Adrenal gland (tissue), 5 donors: ENCODE measurements around the gene SYCN.

Experiments used
- POLR2A ChIP-seq, 2 donors: fragments of 450-650 bp; IDR thresholded peaks; one replicate each; pipeline ENCODE4 v1.6.1; 2017; ENCODE audit warnings: antibody characterized with exemption in 2 of 2, mild to moderate bottlenecking in 2 of 2, moderate library complexity in 1 of 2
- TF ChIP-seq, protein P1 (sequence below), 6 experiments: fragments of 450-650 bp in 4 of 6; fragments of 200-600 bp in 2 of 6; sonication (generic) in 1 of 6; IDR thresholded peaks; 1 replicate in 5 of 6; 2 replicates in 1 of 6; pipeline versions ENCODE4 v1.5.1 to v1.8.0; 2016 to 2021; ENCODE audit warnings: antibody characterized with exemption in 6 of 6, mild to moderate bottlenecking in 2 of 6, moderate library complexity in 1 of 6
- donor health status: DM: no; HTN: no; CAD: no.

GRCh38 chr19:39200066-39200802 lies 3.8 kb downstream of the SYCN start:
- TF ChIP-seq, protein P1, sequence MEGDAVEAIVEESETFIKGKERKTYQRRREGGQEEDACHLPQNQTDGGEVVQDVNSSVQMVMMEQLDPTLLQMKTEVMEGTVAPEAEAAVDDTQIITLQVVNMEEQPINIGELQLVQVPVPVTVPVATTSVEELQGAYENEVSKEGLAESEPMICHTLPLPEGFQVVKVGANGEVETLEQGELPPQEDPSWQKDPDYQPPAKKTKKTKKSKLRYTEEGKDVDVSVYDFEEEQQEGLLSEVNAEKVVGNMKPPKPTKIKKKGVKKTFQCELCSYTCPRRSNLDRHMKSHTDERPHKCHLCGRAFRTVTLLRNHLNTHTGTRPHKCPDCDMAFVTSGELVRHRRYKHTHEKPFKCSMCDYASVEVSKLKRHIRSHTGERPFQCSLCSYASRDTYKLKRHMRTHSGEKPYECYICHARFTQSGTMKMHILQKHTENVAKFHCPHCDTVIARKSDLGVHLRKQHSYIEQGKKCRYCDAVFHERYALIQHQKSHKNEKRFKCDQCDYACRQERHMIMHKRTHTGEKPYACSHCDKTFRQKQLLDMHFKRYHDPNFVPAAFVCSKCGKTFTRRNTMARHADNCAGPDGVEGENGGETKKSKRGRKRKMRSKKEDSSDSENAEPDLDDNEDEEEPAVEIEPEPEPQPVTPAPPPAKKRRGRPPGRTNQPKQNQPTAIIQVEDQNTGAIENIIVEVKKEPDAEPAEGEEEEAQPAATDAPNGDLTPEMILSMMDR (IDR thresholded peaks at IDR 0.05) = no peak
- TF ChIP-seq POLR2A (IDR thresholded peaks at IDR 0.05) = no peak
